HG03139 (cell line): ENCODE data around the gene MED13.
"Not testable (repeated sequence)": the region's sequence is repeated elsewhere in the genome, so short reads cannot be mapped to it uniquely, and the experiment has no call there.

Source experiments
- ATAC-seq: cut with Tn5 transposase; IDR thresholded peaks from one replicate; pipeline ENCODE4 v1.9.1; 2021; ENCODE audit not compliant: unreplicated experiment

MED13 gene

DNA sequence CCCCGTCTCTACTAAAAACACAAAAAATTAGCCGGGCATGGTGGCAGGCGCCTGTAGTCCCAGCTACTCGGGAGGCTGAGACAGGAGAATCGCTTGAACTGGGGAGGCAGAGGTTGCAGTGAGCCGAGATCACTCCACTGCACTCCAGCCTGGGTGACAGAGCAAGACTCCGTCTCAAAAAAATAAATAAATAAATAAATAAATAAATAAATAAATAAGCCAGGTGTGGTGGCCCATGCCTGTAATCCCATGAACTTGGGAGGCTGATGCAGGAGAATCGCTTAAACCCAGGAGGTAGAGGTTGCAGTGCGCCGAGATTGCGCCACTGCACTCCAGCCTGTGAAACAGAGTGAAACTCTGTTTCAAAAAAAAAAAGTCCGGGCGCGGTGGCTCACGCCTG lies 149.9 kb downstream of the MED13 start:
- not testable (repeated sequence) for ATAC-seq

DNA sequence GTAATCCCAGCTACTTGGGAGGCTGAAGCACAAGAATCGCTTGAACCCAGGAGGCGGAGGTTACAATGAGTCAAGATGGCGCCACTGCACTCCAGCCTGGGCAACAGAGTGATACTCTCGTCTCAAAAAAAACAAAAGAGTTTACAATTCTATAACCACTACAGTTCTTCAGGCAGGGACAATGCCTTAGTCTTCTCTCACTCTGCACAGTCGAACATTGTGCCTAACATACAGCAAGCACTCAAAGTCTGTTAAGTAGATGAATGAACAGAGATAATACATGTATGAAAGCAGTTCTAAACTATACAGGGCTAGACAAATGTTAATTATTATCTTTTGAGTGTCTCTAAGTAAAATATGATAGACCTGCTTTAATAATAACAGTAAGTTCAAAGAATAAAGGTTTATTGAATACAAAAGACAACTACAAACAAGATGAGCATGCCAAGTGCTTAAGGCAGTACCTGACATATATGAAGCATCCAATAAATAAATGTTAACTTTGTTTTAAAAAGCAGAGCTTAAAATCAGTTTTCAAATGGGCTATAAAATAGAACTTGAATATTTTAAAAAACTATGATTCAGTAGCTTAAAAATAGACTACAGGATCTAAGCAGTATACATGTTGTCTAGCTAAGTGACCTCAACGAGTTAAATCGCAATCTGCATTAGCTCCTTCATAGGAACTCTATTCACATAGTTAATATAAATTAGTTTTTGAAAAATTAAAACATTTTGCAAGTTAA lies 156.6 kb downstream of the MED13 start:
- ATAC-seq = no peak

DNA sequence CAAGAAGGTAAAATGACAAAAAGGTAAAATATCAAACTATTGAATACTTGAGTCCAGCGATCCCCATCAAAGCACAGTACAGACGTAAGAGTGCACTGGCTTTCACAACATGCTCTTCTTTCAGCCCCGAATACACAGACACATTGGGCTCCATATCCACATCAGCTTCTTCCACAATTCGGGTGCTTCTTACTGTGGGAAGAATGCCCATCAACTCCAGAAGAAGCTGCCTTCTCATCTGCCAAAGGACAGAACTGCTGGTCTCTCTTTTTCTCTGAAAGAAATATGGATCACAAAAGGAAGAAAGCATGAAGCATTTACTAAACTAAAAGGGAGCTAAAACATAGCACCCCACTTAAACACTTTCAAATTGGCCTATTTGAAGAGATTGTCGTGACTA lies 157.7 kb downstream of the MED13 start:
- no peak for ATAC-seq

DNA sequence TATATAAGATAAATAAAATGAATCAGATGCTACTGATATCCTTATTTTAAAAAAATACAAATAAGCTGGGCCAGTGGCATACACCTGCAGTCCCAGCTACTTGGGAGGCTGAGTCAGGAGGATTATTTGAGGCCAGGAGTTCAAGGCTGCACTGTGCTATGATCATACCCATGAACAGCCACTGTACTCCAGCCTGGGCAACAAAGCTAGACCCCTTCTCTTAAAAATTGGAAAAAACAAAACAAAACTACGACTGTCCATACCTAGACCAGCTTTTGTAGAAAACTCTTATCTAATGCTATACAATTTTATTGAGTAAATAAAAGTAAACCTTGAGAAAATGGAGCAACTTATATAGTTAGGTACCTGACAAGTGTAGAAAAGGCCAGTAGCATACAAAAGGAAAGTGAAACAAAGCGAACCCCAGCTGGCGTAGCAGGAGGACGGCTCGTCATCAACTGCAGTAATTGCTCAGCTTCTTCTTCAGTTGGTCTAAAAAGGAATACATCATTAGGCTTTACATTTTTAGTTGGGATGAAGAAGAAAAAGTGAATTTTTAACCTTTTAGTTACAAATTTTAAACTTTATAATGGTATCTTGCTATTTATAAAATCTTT lies 160.9 kb downstream of the MED13 start:
- ATAC-seq = peak; percentile 71

DNA sequence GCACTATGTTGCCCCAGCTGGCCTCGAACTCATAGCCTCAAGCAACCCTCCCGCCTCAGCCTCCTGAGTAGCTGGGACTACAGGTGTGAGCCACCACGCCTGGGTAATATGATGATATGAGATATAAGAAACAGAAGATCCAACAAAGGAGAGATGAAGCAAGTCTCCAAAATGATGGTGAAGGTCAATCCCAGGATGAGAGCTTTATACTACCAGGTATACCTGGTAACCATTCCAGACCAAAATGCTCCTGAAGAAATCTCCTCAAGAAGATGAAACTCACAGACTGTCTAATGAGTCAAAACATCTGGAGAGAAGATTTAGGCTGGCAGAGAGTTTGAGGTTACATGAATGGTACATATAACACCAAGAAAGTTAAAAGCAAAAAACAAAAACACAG lies 161.8 kb downstream of the MED13 start:
- ATAC-seq = no peak

DNA sequence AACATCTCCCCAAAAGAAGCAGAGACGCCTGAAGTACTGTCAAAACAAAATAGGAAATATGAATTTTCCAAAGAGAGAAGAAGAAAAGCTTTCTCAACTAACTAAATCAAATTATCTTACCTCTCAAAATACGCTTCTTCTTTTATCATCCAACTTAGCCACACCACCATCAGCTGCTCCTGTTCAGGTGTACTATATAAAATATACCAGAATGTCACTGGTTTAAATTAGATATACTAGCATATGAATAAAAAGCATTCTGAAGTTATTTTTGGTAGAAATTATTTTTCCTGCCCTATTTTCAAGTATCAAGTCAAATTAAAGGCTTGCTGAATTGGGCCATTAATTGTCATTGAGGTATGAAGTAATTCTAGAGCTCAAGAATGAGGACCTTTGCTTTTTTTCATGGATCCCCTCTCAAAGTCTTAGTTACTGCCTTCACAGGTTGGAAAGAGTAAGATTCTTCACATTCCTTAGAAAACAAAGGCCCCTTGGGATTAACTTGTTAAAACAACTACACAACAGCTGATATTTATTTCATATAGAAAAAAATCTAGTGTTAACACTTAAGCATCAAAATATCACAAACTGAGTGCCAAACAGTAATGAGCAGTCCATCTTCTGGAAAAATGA lies 167.4 kb downstream of the MED13 start:
- no peak for ATAC-seq

DNA sequence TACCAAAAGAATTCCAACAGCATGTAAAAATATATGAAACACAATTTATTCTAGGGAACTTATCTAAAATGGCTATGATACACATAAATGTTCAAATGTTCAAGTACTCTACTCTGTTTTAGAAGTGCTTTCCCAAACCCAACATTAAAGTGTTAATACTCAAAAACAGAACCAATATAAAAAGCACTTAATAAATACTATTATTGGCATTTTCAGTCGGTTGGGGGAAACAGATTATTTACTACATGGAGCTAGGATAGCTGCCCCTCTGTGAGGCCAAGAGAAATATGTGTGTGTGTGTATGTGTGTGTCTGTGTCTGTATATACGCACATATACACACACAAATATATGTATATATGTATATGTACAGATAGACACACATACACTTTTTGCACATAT lies 169.7 kb downstream of the MED13 start:
- ATAC-seq = no peak

DNA sequence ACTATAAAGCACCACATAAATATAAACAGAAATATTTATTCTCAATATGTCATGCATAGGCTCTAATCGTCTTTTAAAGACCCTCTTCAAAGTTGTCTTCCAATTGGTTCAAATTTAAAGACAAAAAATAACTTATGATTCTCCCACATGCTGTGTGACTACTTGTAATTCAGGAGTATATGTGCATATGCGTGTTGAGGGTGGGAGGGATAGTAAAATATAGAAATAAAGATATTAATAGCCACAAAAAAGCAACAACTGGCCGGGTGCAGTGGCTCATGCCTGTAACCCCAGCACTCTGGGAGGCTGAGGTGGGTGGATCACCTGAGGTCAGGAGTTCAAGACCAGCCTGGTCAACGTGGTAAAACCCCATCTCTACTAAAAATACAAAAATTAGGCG lies 170.8 kb downstream of the MED13 start:
- ATAC-seq = not testable (repeated sequence)
